Vagina (tissue), 2 donors: ENCODE measurements around the gene DPP6. TPM values are rescaled to one million over a fixed set of nuclear protein-coding genes. Genes with fewer than 3 reads are reported as not detected.

ENCODE experiments used
- DNase-seq, 2 donors: peaks; one replicate each; pipeline ENCODE4 v3.0.0-alpha.2; 2017; ENCODE audit errors: extremely low spot score in 2 of 2
- H3K27ac ChIP-seq: fragments of 200-600 bp; sonication (generic); one replicate; pipeline ENCODE4 v1.5.1; 2019
- H3K27me3 ChIP-seq: fragments of 200-600 bp; sonication (generic); one replicate; pipeline ENCODE4 v1.5.1; 2019
- H3K36me3 ChIP-seq, 2 donors: fragments of 200-600 bp; sonication (generic); one replicate each; pipeline ENCODE4 v1.5.1; 2017 to 2019
- H3K4me1 ChIP-seq: fragments of 200-600 bp; sonication (generic); one replicate; pipeline ENCODE4 v1.5.1; 2019
- H3K4me3 ChIP-seq, 2 donors: fragments of 200-600 bp; sonication (generic); 1 replicate in 1 of 2; 2 replicates in 1 of 2; pipeline ENCODE4 v1.5.1; 2016 to 2019
- H3K9me3 ChIP-seq: fragments of 200-600 bp; sonication (generic); one replicate; pipeline ENCODE4 v1.5.1; 2019
- POLR2A ChIP-seq, 2 donors: fragments of 450-650 bp; IDR thresholded peaks; one replicate each; pipeline ENCODE4 v1.6.1; 2017; ENCODE audit warnings: antibody characterized with exemption in 2 of 2, mild to moderate bottlenecking in 2 of 2, moderate library complexity in 2 of 2
- POLR2AphosphoS5 ChIP-seq, 2 donors: sonication (generic); formaldehyde crosslinking; IDR thresholded peaks; one replicate each; pipeline ENCODE4 v1.9.0; 2017; ENCODE audit warnings: antibody characterized with exemption in 2 of 2, mild to moderate bottlenecking in 2 of 2, low read depth in 1 of 2; ENCODE audit not compliant: insufficient read depth in 1 of 2
- intact Hi-C: fragments of 100-400 bp; cut with DNase I; formaldehyde crosslinking; loops from one replicate; pipeline ENCODE4 v1.15.1; 2023
- total RNA-seq: library from RNA; depleted of rRNA; stranded (reverse); fragments of >200 nt; gene quantifications from one replicate; pipeline ENCODE4 v1.2.3, GENCODE V29; 2016
- TF ChIP-seq, protein P1 (sequence below), 3 experiments: fragments of 450-650 bp in 2 of 3; fragments of 200-600 bp in 1 of 3; sonication (generic) in 1 of 3; IDR thresholded peaks; one replicate each; pipeline ENCODE4 v1.5.1; 2017 to 2019; ENCODE audit warnings: antibody characterized with exemption in 3 of 3, mild to moderate bottlenecking in 2 of 3, moderate library complexity in 2 of 3

Gene DPP6
- total RNA-seq, 1 donor from 2014 or later, result 7.9 TPM

DNA sequence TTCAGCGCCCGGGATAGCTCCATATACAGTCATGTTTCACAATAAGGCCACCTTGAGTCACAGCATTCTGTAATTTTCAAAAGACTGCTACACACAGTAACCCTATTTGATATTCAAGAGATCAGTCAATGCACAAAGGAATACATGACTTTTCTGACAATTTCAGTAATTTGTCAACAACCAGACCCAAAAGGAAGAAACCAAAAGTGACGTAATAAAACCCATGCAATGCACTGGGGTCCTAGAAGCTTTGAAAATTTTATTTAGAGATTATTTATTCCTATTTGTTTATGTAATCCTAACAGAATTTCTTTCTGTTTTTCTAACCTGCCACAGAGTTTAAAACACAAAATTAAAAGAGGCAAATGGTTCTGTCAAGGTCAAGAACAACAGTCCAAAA, 421.2 kb downstream of the DPP6 start:
- TF ChIP-seq, protein P1, sequence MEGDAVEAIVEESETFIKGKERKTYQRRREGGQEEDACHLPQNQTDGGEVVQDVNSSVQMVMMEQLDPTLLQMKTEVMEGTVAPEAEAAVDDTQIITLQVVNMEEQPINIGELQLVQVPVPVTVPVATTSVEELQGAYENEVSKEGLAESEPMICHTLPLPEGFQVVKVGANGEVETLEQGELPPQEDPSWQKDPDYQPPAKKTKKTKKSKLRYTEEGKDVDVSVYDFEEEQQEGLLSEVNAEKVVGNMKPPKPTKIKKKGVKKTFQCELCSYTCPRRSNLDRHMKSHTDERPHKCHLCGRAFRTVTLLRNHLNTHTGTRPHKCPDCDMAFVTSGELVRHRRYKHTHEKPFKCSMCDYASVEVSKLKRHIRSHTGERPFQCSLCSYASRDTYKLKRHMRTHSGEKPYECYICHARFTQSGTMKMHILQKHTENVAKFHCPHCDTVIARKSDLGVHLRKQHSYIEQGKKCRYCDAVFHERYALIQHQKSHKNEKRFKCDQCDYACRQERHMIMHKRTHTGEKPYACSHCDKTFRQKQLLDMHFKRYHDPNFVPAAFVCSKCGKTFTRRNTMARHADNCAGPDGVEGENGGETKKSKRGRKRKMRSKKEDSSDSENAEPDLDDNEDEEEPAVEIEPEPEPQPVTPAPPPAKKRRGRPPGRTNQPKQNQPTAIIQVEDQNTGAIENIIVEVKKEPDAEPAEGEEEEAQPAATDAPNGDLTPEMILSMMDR (IDR thresholded peaks at IDR 0.05), result no peak
- no peak for TF ChIP-seq POLR2A (IDR thresholded peaks at IDR 0.05)
- no peak for TF ChIP-seq POLR2AphosphoS5 (IDR thresholded peaks at IDR 0.05; ENCODE audit: insufficient read depth in 1 of 2, low read depth in 1 of 2)
- H3K36me3 ChIP-seq, result no peaks in the 10 kb centered on the region
- intact Hi-C loops, result no loop called here
- H3K27ac ChIP-seq, result no peak overlapping the region
- no peaks in the 10 kb centered on the region for H3K27me3 ChIP-seq
- H3K4me3 ChIP-seq, result no peak overlapping the region
- H3K9me3 ChIP-seq, result no peaks in the 10 kb centered on the region
- no peak for DNase-seq
- no peaks in the 10 kb centered on the region for H3K4me1 ChIP-seq

DNA sequence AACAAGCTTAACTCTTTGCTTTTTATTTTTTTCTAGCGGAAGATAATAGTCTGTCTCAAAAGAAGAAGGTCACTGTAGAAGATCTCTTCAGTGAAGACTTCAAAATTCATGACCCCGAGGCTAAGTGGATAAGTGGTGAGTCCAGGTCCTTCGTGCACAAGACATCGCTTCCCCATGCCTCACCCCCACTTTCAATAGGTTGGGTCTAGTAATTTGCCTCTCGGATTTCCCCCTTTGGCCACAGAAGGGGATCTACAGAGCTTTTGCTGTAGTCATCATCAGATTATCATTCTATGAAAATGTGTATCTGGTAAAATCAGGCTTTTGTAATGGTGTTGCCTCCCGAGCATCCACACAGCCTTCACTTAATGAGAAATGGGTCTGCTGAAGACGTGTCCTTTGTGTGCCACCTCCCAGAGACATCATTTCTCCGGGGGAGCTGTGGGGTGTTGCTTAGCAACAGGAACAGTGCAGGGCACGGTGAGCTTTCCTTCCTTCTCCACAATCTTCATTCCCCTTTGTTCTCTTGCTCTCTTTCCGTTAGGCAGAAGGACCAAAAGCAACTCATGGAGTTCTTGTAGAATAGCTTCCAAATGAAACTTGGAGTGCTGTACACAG, 422.8 kb downstream of the DPP6 start:
- H3K4me3 ChIP-seq, result no peak overlapping the region
- no peaks in the 10 kb centered on the region for H3K27me3 ChIP-seq
- DNase-seq, result peak in 1 of 2 donors; percentile 13
- intact Hi-C loops, result no loop called here
- H3K27ac ChIP-seq, result no peak overlapping the region
- no peak for TF ChIP-seq POLR2AphosphoS5 (IDR thresholded peaks at IDR 0.05; ENCODE audit: insufficient read depth in 1 of 2, low read depth in 1 of 2)
- TF ChIP-seq POLR2A (IDR thresholded peaks at IDR 0.05), result no peak
- TF ChIP-seq, protein P1 (IDR thresholded peaks at IDR 0.05), result no peak
- H3K36me3 ChIP-seq, result no peaks in the 10 kb centered on the region
- H3K4me1 ChIP-seq, result no peaks in the 10 kb centered on the region
- no peaks in the 10 kb centered on the region for H3K9me3 ChIP-seq

DNA sequence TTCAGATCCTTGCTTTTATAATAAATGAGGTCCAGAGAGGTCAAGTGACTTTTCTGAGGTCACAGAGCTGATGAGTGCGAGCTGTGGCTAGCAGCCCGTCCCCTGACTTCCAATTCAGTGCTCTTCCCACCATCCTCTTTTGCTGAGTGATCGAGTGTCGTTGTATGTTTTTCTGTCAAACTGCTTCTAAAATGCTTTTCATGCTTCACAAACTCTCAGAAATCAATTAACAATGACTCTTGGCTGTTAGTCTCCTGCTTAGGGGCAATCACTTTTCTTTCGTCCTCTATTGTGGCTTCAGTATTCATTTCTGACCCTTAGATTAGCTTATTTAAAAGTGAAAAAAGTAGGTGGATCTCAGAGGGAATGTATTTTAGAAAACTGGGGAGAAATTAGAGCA, 423.7 kb downstream of the DPP6 start:
- no peaks in the 10 kb centered on the region for H3K4me1 ChIP-seq
- intact Hi-C loops, result no loop called here
- H3K27me3 ChIP-seq, result no peaks in the 10 kb centered on the region
- H3K4me3 ChIP-seq, result no peak overlapping the region
- no peak overlapping the region for H3K27ac ChIP-seq
- DNase-seq, result peak in 1 of 2 donors; percentile 37
- H3K36me3 ChIP-seq, result no peaks in the 10 kb centered on the region
- no peaks in the 10 kb centered on the region for H3K9me3 ChIP-seq
- TF ChIP-seq POLR2A (IDR thresholded peaks at IDR 0.05) (no peak), POLR2AphosphoS5 (IDR thresholded peaks at IDR 0.05; ENCODE audit: insufficient read depth in 1 of 2, low read depth in 1 of 2) (no peak)
- TF ChIP-seq, protein P1 (IDR thresholded peaks at IDR 0.05), result no peak

DNA sequence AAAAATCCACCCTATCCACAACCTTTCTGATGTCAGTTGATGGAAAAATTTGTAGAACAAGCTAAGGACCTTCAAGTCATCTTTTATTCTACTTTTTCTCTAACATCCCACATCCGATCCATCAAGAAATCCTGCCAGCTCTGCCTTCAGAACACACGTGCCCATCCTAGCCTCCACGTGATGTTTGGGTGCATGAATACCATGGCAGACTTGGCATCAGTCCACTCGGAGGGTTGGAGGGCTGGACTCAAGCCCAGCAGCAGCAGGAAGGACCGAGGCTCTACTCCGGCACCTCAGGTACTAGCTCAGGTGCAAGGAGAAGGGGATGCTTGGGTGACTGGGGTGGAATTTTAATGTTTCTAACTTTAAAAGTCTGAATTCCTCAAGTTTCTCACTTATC, 428.6 kb downstream of the DPP6 start:
- Histone ChIP-seq H3K4me1 (no peaks in the 10 kb centered on the region), H3K36me3 (no peaks in the 10 kb centered on the region), H3K27me3 (no peaks in the 10 kb centered on the region), H3K9me3 (no peaks in the 10 kb centered on the region), H3K27ac (no peak overlapping the region), H3K4me3 (no peak overlapping the region)
- TF ChIP-seq, protein P1 (IDR thresholded peaks at IDR 0.05), result no peak
- TF ChIP-seq POLR2A (IDR thresholded peaks at IDR 0.05), result no peak
- no peak for TF ChIP-seq POLR2AphosphoS5 (IDR thresholded peaks at IDR 0.05; ENCODE audit: insufficient read depth in 1 of 2, low read depth in 1 of 2)
- intact Hi-C loops, result no loop called here
- peak in 1 of 2 donors; percentile 42 for DNase-seq

DNA sequence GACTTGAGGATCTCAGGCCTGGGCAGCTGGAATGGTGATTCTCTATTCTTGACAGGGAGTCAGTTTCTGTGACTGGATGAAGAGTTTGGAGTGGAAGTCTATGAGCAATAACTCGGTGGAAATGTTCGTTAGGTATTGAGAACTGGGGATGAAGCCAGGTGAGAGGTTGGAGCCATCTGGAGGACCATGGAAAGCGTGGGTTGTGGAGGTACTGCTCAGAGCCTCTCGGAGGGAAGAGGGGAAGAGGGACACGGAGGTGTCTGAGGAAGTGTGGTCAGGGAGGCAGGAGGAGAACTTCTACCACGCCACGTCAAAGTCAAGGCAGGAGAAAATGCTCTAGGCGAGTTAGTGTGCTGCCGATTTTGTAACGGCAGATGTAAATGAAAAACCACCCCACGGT, 430.7 kb downstream of the DPP6 start:
- peak in 1 of 2 donors; percentile 58 for DNase-seq
- Histone ChIP-seq H3K27ac (no peak overlapping the region), H3K9me3 (no peaks in the 10 kb centered on the region), H3K4me3 (no peak overlapping the region), H3K36me3 (no peaks in the 10 kb centered on the region), H3K4me1 (no peaks in the 10 kb centered on the region), H3K27me3 (no peaks in the 10 kb centered on the region)
- intact Hi-C loops, result no loop called here
- TF ChIP-seq, protein P1 (IDR thresholded peaks at IDR 0.05), result no peak
- TF ChIP-seq POLR2A (IDR thresholded peaks at IDR 0.05), result no peak
- no peak for TF ChIP-seq POLR2AphosphoS5 (IDR thresholded peaks at IDR 0.05; ENCODE audit: insufficient read depth in 1 of 2, low read depth in 1 of 2)
